ENCODE measurements around the gene ABHD17C. TPM values are rescaled to one million over a fixed set of nuclear protein-coding genes. Genes with fewer than 3 reads are reported as not detected.

ABHD17C gene
- total RNA-seq, 2 donors from 2014 or later: 4.5 to 10.0 TPM

GRCh38 chr15:80722811-80723210 is 27.7 kb downstream of the ABHD17C start:
- ATAC-seq: no peak
- Mint-ChIP-seq H3K9me3 (no peaks in the 10 kb centered on the region), H3K27ac (no peak overlapping the region), H3K27me3 (no peaks in the 10 kb centered on the region), H3K36me3 (no peaks in the 10 kb centered on the region), H3K4me3 (no peak overlapping the region), H3K4me1 (ENCODE audit: low read depth in 2 of 2) (no peaks in the 10 kb centered on the region)
- DNase-seq (ENCODE audit: low spot score): no peak

- Mint-ChIP-seq H3K27me3 (no peaks in the 10 kb centered on the region), H3K27ac (no peak overlapping the region), H3K36me3 (no peaks in the 10 kb centered on the region), H3K4me3 (no peak overlapping the region), H3K4me1 (ENCODE audit: low read depth in 2 of 2) (no peaks in the 10 kb centered on the region), H3K9me3 (no peaks in the 10 kb centered on the region)
- ATAC-seq (no peak), DNase-seq (ENCODE audit: low spot score) (no peak)
Measured at GRCh38 chr15:80727196-80727595, 32.1 kb downstream of the ABHD17C start.

- H3K4me3 Mint-ChIP-seq: no peak overlapping the region
- H3K4me1 Mint-ChIP-seq (ENCODE audit: low read depth in 2 of 2): no peaks in the 10 kb centered on the region
- DNase-seq (ENCODE audit: low spot score) (no peak), ATAC-seq (no peak)
- H3K27ac Mint-ChIP-seq: no peak overlapping the region
- H3K36me3 Mint-ChIP-seq: no peaks in the 10 kb centered on the region
- H3K27me3 Mint-ChIP-seq: no peaks in the 10 kb centered on the region
- no peaks in the 10 kb centered on the region for H3K9me3 Mint-ChIP-seq
Measured at GRCh38 chr15:80727596-80727995, 32.5 kb downstream of the ABHD17C start.

- H3K4me1 Mint-ChIP-seq (ENCODE audit: low read depth in 2 of 2): no peaks in the 10 kb centered on the region
- ATAC-seq (no peak), DNase-seq (ENCODE audit: low spot score) (no peak)
- H3K9me3 Mint-ChIP-seq: no peaks in the 10 kb centered on the region
- H3K27me3 Mint-ChIP-seq: no peaks in the 10 kb centered on the region
- no peak overlapping the region for H3K4me3 Mint-ChIP-seq
- H3K36me3 Mint-ChIP-seq: no peaks in the 10 kb centered on the region
- H3K27ac Mint-ChIP-seq: no peak overlapping the region
Measured at GRCh38 chr15:80730387-80730786, 35.3 kb downstream of the ABHD17C start.

DNA sequence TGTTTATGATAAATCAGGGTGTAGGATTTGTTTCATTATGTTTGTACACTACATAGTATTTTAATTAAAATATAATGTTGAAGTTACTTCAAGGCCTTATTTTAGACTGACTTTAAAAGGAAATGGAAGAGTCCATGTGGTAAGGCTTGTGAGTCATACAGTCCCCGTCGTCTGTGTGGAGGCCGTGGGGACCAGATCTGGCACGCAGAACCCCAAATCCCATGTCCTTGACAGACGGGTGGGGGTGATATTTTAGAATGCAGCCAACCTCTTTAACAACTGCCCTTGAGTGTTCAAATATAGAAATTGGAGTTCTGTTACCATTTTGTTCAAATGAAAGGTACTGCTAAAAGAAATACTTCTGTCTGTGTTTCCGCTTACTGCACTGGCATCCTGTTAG is 35.8 kb downstream of the ABHD17C start:
- no peaks in the 10 kb centered on the region for H3K36me3 Mint-ChIP-seq
- no peaks in the 10 kb centered on the region for H3K4me1 Mint-ChIP-seq (ENCODE audit: low read depth in 2 of 2)
- ATAC-seq (no peak), DNase-seq (ENCODE audit: low spot score) (no peak)
- H3K27ac Mint-ChIP-seq: no peak overlapping the region
- no peaks in the 10 kb centered on the region for H3K9me3 Mint-ChIP-seq
- H3K4me3 Mint-ChIP-seq: no peak overlapping the region
- H3K27me3 Mint-ChIP-seq: no peaks in the 10 kb centered on the region

DNA sequence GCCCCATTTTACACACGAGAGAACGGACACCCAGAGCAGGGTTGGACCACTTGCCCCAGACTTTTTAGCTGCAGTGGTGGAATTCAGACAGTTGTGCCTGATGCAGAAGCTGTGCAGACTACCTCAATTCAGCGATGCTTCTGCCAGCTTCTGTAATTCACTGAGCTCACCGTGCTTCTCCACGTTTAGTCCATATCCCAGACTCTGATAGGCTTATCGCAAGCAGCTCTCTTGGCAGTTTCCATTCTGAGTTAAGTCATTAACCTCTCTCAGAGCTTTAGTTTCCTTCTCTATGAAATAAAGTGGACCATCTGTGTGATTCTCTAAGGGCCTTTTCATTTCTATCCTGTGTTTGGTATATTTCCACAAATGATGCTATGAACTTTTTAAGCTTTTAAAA is 37.1 kb downstream of the ABHD17C start:
- H3K27me3 Mint-ChIP-seq: no peaks in the 10 kb centered on the region
- no peaks in the 10 kb centered on the region for H3K4me1 Mint-ChIP-seq (ENCODE audit: low read depth in 2 of 2)
- H3K27ac Mint-ChIP-seq: no peak overlapping the region
- H3K36me3 Mint-ChIP-seq: no peaks in the 10 kb centered on the region
- no peak for DNase-seq (ENCODE audit: low spot score)
- ATAC-seq: no peak
- no peaks in the 10 kb centered on the region for H3K9me3 Mint-ChIP-seq
- no peak overlapping the region for H3K4me3 Mint-ChIP-seq

DNA sequence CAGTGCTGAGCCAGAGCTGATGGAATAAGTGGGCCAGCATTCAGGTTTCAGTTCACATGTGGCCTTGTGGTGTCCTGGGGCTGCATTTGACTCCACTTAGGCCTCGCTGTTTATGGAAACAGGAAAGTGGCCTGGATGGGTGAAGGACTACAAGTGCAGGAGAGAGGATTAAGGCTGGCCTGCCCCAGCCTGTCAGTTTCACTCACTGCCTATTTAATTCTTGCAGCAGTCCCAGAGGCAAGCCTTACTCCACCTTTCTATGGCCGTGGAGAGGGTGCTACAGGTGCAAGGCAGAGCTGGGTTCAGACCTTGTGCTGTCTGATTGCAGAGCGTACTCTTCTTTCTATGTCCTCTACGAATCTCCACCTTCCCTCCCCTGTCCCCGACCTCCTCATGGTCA is 37.7 kb downstream of the ABHD17C start:
- Mint-ChIP-seq H3K4me1 (ENCODE audit: low read depth in 2 of 2) (no peaks in the 10 kb centered on the region), H3K4me3 (no peak overlapping the region), H3K9me3 (no peaks in the 10 kb centered on the region), H3K36me3 (no peaks in the 10 kb centered on the region), H3K27ac (no peak overlapping the region), H3K27me3 (no peaks in the 10 kb centered on the region)
- ATAC-seq: no peak
- no peak for DNase-seq (ENCODE audit: low spot score)

GRCh38 chr15:80733460-80733859 is 38.4 kb downstream of the ABHD17C start:
- no peak overlapping the region for H3K4me3 Mint-ChIP-seq
- no peak for DNase-seq (ENCODE audit: low spot score)
- no peak overlapping the region for H3K27ac Mint-ChIP-seq
- H3K36me3 Mint-ChIP-seq: no peaks in the 10 kb centered on the region
- no peaks in the 10 kb centered on the region for H3K4me1 Mint-ChIP-seq (ENCODE audit: low read depth in 2 of 2)
- no peaks in the 10 kb centered on the region for H3K9me3 Mint-ChIP-seq
- no peaks in the 10 kb centered on the region for H3K27me3 Mint-ChIP-seq
- ATAC-seq: no peak

DNA sequence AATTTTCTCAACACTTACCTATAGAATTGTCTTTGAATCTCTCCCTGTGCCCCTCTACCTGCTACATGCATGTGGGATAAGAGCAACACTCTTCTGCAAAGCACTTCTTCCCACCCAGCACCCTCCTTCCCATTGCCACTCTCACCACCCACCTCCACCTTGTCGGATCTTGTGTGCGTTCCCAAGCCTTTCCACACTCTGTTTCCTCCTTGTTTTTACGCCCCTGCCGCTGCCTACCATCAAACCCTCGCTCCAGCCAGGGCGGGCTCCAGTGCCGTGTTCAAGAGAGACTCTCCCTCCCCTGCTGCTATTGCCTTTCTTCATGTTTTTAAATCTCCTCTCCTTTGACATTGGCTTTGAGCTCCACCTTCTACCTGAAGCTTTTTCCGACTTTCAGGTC is 40.2 kb downstream of the ABHD17C start:
- no peaks in the 10 kb centered on the region for H3K36me3 Mint-ChIP-seq
- no peaks in the 10 kb centered on the region for H3K9me3 Mint-ChIP-seq
- no peak overlapping the region for H3K27ac Mint-ChIP-seq
- ATAC-seq (no peak), DNase-seq (ENCODE audit: low spot score) (no peak)
- H3K4me1 Mint-ChIP-seq (ENCODE audit: low read depth in 2 of 2): no peaks in the 10 kb centered on the region
- H3K4me3 Mint-ChIP-seq: no peak overlapping the region
- H3K27me3 Mint-ChIP-seq: no peaks in the 10 kb centered on the region

DNA sequence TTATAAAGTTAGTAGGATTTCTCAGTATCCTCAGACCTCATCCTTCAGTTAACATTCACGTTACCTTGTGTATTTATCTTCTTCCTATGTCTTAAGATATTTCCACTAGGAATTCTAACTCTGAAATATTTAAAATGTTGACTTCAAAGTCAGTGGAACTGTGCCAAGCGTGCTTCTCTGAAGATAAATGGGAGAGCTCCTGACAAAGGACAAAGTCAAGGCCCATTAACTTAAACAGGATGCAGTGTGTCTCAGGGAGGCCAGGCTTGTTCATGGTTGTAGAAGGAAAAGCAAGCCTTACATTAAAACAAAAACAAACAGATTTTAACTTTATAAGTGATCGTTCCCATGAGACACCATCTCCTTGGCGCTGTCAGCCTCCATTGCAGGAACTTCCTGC is 41.5 kb downstream of the ABHD17C start:
- Mint-ChIP-seq H3K4me1 (ENCODE audit: low read depth in 2 of 2) (no peaks in the 10 kb centered on the region), H3K36me3 (no peaks in the 10 kb centered on the region), H3K9me3 (no peaks in the 10 kb centered on the region), H3K27ac (no peak overlapping the region), H3K4me3 (no peak overlapping the region), H3K27me3 (no peaks in the 10 kb centered on the region)
- ATAC-seq (no peak), DNase-seq (ENCODE audit: low spot score) (no peak)

- ATAC-seq: no peak
- H3K4me3 Mint-ChIP-seq: no peak overlapping the region
- no peaks in the 10 kb centered on the region for H3K36me3 Mint-ChIP-seq
- no peak overlapping the region for H3K27ac Mint-ChIP-seq
- no peaks in the 10 kb centered on the region for H3K4me1 Mint-ChIP-seq (ENCODE audit: low read depth in 2 of 2)
- H3K9me3 Mint-ChIP-seq: no peaks in the 10 kb centered on the region
- H3K27me3 Mint-ChIP-seq: no peaks in the 10 kb centered on the region
- DNase-seq (ENCODE audit: low spot score): no peak
Measured at GRCh38 chr15:80739919-80740318, 44.8 kb downstream of the ABHD17C start.

GRCh38 chr15:80742081-80742480 is 47.0 kb downstream of the ABHD17C start:
- peaks cover 5% of the 10 kb centered on the region for H3K9me3 Mint-ChIP-seq
- no peak overlapping the region for H3K4me3 Mint-ChIP-seq
- H3K36me3 Mint-ChIP-seq: peaks cover 6% of the 10 kb centered on the region
- ATAC-seq (no peak), DNase-seq (ENCODE audit: low spot score) (no peak)
- no peaks in the 10 kb centered on the region for H3K4me1 Mint-ChIP-seq (ENCODE audit: low read depth in 2 of 2)
- no peaks in the 10 kb centered on the region for H3K27me3 Mint-ChIP-seq
- H3K27ac Mint-ChIP-seq: no peak overlapping the region

DNA sequence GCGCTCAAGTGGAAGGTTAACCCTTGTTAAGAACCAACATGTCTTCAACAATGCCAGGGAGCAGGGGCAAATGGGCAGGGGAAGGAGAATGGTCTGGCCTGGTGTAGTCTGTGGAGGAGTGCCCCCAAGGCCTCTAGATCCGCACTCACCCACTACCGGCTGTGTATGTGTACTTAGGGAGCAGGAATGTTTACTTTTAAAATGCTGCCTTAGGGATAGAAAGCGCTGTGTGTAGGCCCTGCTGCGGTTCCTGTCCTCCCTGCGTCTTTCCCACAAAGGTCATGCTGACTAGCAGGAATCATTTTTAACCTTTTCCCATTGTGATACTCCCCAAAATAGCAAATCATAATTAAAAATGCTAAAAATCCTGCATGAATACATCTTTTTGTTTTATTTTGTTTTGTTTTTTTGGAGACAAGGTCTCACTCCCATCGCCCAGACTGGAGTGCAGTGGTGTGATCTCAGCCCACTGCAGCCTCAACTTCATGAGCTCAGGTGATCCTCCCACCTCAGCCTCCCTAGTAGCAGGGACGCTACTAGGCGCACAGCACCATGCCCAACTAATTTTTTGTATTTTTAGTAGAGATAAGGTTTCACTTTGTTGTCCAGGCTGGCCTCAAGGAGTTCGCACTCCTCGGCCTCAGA is 48.2 kb downstream of the ABHD17C start:
- Mint-ChIP-seq H3K4me3 (no peak overlapping the region), H3K9me3 (peaks cover 5% of the 10 kb centered on the region), H3K27ac (no peak overlapping the region), H3K36me3 (peaks cover 6% of the 10 kb centered on the region), H3K4me1 (ENCODE audit: low read depth in 2 of 2) (no peaks in the 10 kb centered on the region), H3K27me3 (no peaks in the 10 kb centered on the region)
- ATAC-seq (no peak), DNase-seq (ENCODE audit: low spot score) (no peak)

GRCh38 chr15:80744415-80744814 is 49.3 kb downstream of the ABHD17C start:
- H3K27me3 Mint-ChIP-seq: no peaks in the 10 kb centered on the region
- ATAC-seq (no peak), DNase-seq (ENCODE audit: low spot score) (no peak)
- H3K4me3 Mint-ChIP-seq: no peak overlapping the region
- no peak overlapping the region for H3K27ac Mint-ChIP-seq
- peaks cover 5% of the 10 kb centered on the region for H3K9me3 Mint-ChIP-seq
- H3K4me1 Mint-ChIP-seq (ENCODE audit: low read depth in 2 of 2): no peaks in the 10 kb centered on the region
- peaks cover 6% of the 10 kb centered on the region for H3K36me3 Mint-ChIP-seq

- peaks cover 5% of the 10 kb centered on the region for H3K9me3 Mint-ChIP-seq
- ATAC-seq: no peak
- no peak overlapping the region for H3K27ac Mint-ChIP-seq
- H3K4me3 Mint-ChIP-seq: no peak overlapping the region
- peaks cover 6% of the 10 kb centered on the region for H3K36me3 Mint-ChIP-seq
- no peak for DNase-seq (ENCODE audit: low spot score)
- H3K4me1 Mint-ChIP-seq (ENCODE audit: low read depth in 2 of 2): no peaks in the 10 kb centered on the region
- no peaks in the 10 kb centered on the region for H3K27me3 Mint-ChIP-seq
Measured at GRCh38 chr15:80744826-80745225, 49.7 kb downstream of the ABHD17C start.
